GM21529 (cell line): ENCODE data around the gene STARD10.
A peak's percentile ranks its signal among the peaks of the same experiment; 100 is the strongest.
"Not testable (repeated sequence)": the region's sequence is repeated elsewhere in the genome, so short reads cannot be mapped to it uniquely, and the experiment has no call there.

ENCODE experiments used
- ATAC-seq: cut with Tn5 transposase; IDR thresholded peaks from one replicate; pipeline ENCODE4 v1.9.1; 2021; ENCODE audit not compliant: unreplicated experiment

Gene STARD10

GRCh38 chr11:72793425-72794367 lies at the start of gene STARD10:
STARD10 (minus strand) TSS chr11:72794047; CDS start chr11:72781181, 12,866 bp downstream.
- peak; percentile 87 for ATAC-seq

- ATAC-seq = no peak
These were observed 48.9 kb upstream of the STARD10 start for GRCh38 chr11:72842653-72843330.

GRCh38 chr11:72842126-72842525 lies 48.3 kb upstream of the STARD10 start:
- ATAC-seq = no peak

- ATAC-seq = no peak
These were observed 47.5 kb upstream of the STARD10 start for GRCh38 chr11:72841397-72841796.

GRCh38 chr11:72840780-72841179 lies 46.9 kb upstream of the STARD10 start:
- ATAC-seq = no peak

- ATAC-seq = no peak
These were observed 45.0 kb upstream of the STARD10 start for GRCh38 chr11:72838691-72839305.

- ATAC-seq = no peak
These were observed 42.3 kb upstream of the STARD10 start for GRCh38 chr11:72836111-72836510.

GRCh38 chr11:72834905-72835304 lies 41.1 kb upstream of the STARD10 start:
- no peak for ATAC-seq

- no peak for ATAC-seq
These were observed 40.1 kb upstream of the STARD10 start for GRCh38 chr11:72833811-72834493.

- no peak for ATAC-seq
These were observed 39.4 kb upstream of the STARD10 start for GRCh38 chr11:72833083-72833733.

GRCh38 chr11:72832301-72833082 lies 38.6 kb upstream of the STARD10 start:
- ATAC-seq = no peak

- no peak for ATAC-seq
These were observed 37.9 kb upstream of the STARD10 start for GRCh38 chr11:72831521-72832300.

GRCh38 chr11:72829884-72830533 lies 36.2 kb upstream of the STARD10 start:
- ATAC-seq = no peak

GRCh38 chr11:72829178-72829577 lies 35.3 kb upstream of the STARD10 start:
- no peak for ATAC-seq

GRCh38 chr11:72828692-72829101 lies 34.9 kb upstream of the STARD10 start:
- no peak for ATAC-seq

GRCh38 chr11:72828081-72828567 lies 34.3 kb upstream of the STARD10 start:
- no peak for ATAC-seq

GRCh38 chr11:72827656-72828055 lies 33.8 kb upstream of the STARD10 start:
- ATAC-seq = not testable (repeated sequence)

GRCh38 chr11:72826942-72827480 lies 33.2 kb upstream of the STARD10 start:
- ATAC-seq = no peak
